Rectal smooth muscle tissue (tissue), 1 donor: ENCODE measurements around the gene CNPPD1.

Source experiments
- H3K27ac ChIP-seq: one replicate; pipeline ENCODE4 v1.7.0; 2013; ENCODE audit warnings: low read depth, low read length, inconsistent platforms
- H3K27me3 ChIP-seq: one replicate; pipeline ENCODE4 v1.7.0; 2013; ENCODE audit warnings: low read length; ENCODE audit not compliant: control insufficient read depth, insufficient read depth
- H3K36me3 ChIP-seq: one replicate; pipeline ENCODE4 v1.7.0; 2013; ENCODE audit warnings: low read length; ENCODE audit not compliant: control insufficient read depth, insufficient read depth
- H3K4me1 ChIP-seq: one replicate; pipeline ENCODE4 v1.7.0; 2013; ENCODE audit warnings: low read length; ENCODE audit not compliant: control insufficient read depth, insufficient read depth
- H3K4me3 ChIP-seq: one replicate; pipeline ENCODE4 v1.7.0; 2013; ENCODE audit warnings: low read length
- H3K9ac ChIP-seq: one replicate; pipeline ENCODE4 v1.7.0; 2013; ENCODE audit warnings: low read length

Gene CNPPD1

DNA sequence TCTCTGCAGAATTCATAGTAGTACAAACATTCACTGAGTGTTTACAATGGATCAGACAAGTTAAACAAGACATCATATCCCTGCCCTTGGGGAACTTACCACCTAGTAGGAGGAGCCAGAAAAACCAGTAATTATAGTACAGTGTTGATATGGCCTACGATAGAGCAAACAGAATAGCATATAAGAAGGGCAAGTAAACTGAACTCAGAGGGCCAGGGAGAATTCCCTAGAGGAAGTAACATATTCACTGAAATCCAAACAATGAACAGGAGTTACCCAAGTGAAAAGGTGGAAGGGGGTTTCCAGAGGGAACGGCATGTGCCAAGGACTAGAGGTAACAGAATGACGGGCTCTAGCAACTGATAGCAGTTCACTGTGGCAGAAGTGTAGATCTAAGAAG lies 50.2 kb downstream of the CNPPD1 start:
- Histone ChIP-seq H3K27ac (no peak overlapping the region), H3K36me3 (peaks cover 2% of the 10 kb centered on the region), H3K4me3 (no peak overlapping the region), H3K9ac (no peak overlapping the region), H3K27me3 (no peaks in the 10 kb centered on the region), H3K4me1 (no peaks in the 10 kb centered on the region)

DNA sequence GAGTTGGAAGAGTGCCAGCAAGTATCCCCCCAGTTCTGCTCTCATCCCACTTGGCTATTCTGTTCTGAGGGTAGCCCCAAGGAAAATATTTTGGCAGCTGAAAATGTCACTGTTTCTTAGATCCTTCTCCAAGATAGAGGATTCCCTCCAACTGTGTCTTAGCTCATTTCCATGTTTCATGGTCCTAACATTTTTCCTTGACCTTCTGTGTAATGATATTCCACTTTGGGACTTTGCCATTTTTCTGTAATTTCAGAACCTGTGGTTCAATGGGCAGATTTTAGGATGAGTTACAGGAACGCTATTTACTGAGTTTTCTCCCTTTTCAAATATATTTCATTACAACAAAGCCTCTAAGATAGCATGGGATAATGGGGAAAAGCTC lies 50.8 kb downstream of the CNPPD1 start:
- no peak overlapping the region for H3K27ac ChIP-seq
- no peak overlapping the region for H3K4me3 ChIP-seq
- H3K27me3 ChIP-seq: no peaks in the 10 kb centered on the region
- no peak overlapping the region for H3K9ac ChIP-seq
- H3K4me1 ChIP-seq: no peaks in the 10 kb centered on the region
- H3K36me3 ChIP-seq: peaks cover 2% of the 10 kb centered on the region

GRCh38 chr2:219125225-219125885 lies 51.4 kb downstream of the CNPPD1 start:
- Histone ChIP-seq H3K27me3 (no peaks in the 10 kb centered on the region), H3K27ac (no peak overlapping the region), H3K9ac (no peak overlapping the region), H3K4me3 (no peak overlapping the region), H3K36me3 (peaks cover 2% of the 10 kb centered on the region), H3K4me1 (no peaks in the 10 kb centered on the region)

DNA sequence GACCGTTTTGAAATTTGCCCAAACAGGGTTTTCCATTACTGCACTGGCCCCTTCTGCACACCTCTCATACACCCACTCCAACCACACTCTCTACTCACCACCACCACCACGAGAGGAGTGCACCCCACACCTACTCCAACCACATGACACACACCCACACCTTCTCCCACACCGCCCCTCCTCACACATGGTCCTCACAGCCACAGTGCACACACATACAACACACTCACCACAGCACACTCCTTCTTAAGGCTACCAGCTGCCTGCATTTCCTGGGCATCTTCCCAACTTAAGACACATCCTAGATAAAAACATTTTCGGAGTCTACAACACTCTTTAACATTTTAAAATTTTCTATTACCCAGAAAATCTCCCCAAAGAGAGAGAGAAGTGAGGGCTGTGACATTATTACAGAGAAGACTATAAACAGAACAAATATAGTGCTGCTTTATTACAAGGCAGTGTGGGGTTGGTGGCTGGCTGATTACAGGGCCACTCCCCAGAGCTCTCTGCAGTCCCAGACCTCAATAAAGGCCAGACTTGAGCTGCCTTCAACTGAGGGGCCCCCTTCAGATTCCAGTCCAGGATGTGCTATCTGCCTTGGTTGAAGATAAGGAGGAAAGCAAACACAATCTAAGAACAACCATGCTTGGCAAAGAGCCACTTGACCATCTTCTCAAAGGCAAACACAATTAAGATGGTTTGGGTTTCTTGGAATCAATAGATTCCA lies 52.2 kb downstream of the CNPPD1 start:
- no peak overlapping the region for H3K27ac ChIP-seq
- no peaks in the 10 kb centered on the region for H3K27me3 ChIP-seq
- H3K4me1 ChIP-seq: no peaks in the 10 kb centered on the region
- H3K36me3 ChIP-seq: peaks cover under 1% of the 10 kb centered on the region
- no peak overlapping the region for H3K9ac ChIP-seq
- H3K4me3 ChIP-seq: peak overlapping the region; percentile 38

GRCh38 chr2:219123356-219124135 lies 53.2 kb downstream of the CNPPD1 start:
- Histone ChIP-seq H3K4me3 (no peak overlapping the region), H3K27me3 (no peaks in the 10 kb centered on the region), H3K27ac (no peak overlapping the region), H3K9ac (no peak overlapping the region), H3K4me1 (no peaks in the 10 kb centered on the region), H3K36me3 (no peaks in the 10 kb centered on the region)

DNA sequence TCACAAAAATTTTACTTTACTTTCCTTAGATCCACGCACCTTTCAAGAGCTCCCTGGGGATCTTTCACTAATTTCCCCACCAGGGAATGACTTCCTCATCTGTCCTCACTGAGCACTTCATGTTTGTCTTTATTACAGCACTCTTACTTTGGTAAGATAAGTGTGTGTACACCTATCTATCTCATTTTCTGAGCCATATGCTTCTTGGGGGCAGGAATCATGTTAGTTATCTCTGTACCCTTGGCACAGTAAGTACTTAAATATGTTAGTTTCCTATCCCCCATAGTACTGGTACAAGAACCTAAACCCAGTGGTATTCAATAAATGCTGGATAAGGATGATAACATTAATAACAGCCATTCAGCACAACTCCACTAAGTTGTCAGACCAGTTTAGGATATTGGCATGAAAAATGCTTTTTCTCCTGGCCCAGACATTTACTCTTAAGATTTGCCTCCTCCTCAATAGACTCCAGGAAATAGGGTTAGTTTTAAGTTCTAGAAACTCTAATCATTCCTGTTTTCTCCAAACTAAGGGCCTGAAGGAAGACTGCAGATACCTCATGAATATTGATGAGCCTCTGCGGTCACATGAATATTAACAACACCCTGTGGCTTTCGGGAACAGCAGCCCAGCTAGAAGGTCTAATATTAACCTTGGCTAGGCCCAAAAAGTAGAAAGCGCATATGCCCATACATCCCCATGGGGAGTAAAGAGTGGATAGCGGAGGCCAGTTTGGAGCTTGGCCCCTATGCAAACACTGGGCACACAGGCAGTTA lies 54.3 kb downstream of the CNPPD1 start:
- Histone ChIP-seq H3K4me1 (no peaks in the 10 kb centered on the region), H3K4me3 (no peak overlapping the region), H3K27ac (no peak overlapping the region)

More for the DNA sequence above, 54.3 kb downstream of the CNPPD1 start:
- Histone ChIP-seq H3K9ac (no peak overlapping the region), H3K27me3 (no peaks in the 10 kb centered on the region), H3K36me3 (no peaks in the 10 kb centered on the region)
